GM18907 (cell line): Measurements from ENCODE around the gene ADAMTS4.
"Not testable (repeated sequence)": the region's sequence is repeated elsewhere in the genome, so short reads cannot be mapped to it uniquely, and the experiment has no call there.

Source experiments
- ATAC-seq: cut with Tn5 transposase; IDR thresholded peaks from one replicate; pipeline ENCODE4 v1.9.1; 2021; ENCODE audit warnings: mild to moderate bottlenecking, moderate library complexity; ENCODE audit not compliant: unreplicated experiment

Gene ADAMTS4, protein sequence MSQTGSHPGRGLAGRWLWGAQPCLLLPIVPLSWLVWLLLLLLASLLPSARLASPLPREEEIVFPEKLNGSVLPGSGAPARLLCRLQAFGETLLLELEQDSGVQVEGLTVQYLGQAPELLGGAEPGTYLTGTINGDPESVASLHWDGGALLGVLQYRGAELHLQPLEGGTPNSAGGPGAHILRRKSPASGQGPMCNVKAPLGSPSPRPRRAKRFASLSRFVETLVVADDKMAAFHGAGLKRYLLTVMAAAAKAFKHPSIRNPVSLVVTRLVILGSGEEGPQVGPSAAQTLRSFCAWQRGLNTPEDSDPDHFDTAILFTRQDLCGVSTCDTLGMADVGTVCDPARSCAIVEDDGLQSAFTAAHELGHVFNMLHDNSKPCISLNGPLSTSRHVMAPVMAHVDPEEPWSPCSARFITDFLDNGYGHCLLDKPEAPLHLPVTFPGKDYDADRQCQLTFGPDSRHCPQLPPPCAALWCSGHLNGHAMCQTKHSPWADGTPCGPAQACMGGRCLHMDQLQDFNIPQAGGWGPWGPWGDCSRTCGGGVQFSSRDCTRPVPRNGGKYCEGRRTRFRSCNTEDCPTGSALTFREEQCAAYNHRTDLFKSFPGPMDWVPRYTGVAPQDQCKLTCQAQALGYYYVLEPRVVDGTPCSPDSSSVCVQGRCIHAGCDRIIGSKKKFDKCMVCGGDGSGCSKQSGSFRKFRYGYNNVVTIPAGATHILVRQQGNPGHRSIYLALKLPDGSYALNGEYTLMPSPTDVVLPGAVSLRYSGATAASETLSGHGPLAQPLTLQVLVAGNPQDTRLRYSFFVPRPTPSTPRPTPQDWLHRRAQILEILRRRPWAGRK

DNA sequence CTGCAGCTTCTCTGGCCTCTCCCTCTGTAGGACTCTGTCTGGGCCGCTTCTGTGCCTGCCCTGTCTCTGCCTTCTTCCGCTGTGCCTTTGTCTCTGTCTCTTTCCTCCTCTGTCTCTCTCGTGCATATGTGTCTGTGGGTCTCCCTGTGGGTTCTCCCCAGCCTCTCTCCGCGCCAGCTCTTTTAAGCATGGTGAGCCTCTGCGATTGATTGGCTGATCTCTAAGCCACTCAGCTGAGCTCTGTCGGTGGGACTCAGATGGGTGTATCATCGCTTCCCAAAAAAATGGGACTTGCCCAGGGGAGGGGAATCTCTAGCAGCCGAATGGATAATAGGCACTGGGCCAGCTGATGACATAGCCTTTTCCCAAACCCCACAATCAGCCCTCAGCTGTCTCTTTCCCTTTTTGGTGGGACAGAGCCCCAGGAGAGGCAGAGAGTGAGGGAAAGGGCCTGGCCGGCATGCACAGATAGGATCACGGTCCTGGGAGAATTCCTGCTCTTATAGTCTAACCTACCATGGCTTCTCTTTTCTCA lies at the start of gene ADAMTS4:
Gene ADAMTS4, minus strand, starts transcription at position 158 of the 535 bp plus-strand sequence. CDS start 427 bp downstream, outside the sequence.
- ATAC-seq, result no peak

DNA sequence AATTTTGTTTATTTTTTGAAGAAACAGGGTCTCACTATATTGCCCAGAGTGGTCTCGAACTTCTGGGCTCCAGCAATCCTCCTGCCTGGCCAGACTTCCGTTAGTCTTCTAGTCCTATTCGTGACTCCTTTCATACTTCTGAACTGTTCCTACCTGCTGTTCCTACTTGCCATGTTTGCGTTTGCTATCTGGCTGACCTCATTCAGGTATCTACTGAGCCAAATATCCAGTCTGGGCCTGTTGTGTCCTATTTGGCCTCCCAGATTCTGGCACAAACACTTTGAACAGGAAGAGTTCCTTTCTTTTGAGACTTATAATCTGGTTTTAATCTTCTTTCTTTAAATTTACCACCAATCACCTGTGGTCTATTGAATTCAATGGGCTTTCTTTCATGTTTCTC lies 46.0 kb upstream of the ADAMTS4 start:
- no peak for ATAC-seq

DNA sequence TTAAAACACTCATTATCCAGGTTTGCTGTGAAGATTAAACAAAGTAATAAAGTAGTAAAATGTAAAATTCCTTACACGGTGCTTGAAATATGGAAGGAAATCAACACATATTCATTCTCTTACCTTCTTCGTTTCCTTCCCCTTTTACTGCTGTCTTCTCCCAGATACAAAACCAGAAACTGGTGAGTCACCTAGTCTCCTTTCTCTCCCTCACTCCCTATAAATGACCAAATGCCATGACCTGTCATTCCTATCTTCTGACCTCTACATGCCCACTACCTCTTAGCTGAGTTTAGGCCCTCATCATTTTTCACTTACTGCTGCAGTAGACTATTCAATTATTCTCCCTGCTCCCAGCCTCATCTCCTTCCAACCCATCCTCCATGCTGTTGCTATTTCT lies 43.5 kb upstream of the ADAMTS4 start:
- ATAC-seq, result no peak

DNA sequence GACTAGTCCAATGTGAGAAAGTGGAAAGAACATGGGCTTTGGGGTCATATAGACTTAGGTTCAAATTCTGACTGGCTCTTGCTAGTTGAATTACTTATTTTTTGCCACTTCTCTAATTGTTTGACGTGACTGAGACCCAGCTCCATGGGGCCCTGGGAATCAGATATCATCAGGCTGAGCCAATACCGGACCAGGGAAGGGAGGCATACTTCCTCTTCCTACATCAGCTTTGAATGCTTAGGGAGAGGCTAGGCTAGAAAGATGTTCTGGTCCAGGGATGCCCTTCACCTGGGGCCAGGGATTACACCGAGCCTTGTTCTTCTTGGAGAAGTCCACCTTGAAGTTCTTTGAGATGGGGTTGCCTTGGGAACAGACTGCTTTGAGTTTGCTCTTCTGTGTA lies 42.8 kb upstream of the ADAMTS4 start:
- no peak for ATAC-seq

DNA sequence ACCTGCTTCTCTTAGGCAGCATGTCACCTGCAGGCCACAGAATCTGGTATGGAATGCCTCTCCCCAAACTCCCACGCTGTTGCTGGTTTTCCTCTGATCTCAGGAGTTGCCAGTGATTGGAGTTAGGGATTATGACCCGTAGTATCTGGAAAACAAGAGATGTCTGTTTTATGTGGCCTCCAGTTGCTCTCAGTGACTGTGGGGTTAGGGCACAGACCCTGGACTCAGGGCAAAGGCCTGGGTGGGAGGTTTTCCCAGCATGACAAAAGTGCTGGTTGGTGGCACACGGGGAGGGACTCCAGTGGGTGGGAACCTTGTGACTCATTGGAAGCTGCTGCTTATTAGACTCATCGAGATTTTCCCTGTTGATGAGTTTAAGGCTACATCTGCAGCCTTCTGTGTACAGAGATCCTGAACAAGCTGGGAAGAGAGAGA lies 39.2 kb upstream of the ADAMTS4 start, which contains the start of gene NR1I3:
Gene NR1I3, minus strand, starts transcription at position 165 of the 435 bp plus-strand sequence. CDS start 1,638 bp downstream, outside the sequence.
- no peak for ATAC-seq

DNA sequence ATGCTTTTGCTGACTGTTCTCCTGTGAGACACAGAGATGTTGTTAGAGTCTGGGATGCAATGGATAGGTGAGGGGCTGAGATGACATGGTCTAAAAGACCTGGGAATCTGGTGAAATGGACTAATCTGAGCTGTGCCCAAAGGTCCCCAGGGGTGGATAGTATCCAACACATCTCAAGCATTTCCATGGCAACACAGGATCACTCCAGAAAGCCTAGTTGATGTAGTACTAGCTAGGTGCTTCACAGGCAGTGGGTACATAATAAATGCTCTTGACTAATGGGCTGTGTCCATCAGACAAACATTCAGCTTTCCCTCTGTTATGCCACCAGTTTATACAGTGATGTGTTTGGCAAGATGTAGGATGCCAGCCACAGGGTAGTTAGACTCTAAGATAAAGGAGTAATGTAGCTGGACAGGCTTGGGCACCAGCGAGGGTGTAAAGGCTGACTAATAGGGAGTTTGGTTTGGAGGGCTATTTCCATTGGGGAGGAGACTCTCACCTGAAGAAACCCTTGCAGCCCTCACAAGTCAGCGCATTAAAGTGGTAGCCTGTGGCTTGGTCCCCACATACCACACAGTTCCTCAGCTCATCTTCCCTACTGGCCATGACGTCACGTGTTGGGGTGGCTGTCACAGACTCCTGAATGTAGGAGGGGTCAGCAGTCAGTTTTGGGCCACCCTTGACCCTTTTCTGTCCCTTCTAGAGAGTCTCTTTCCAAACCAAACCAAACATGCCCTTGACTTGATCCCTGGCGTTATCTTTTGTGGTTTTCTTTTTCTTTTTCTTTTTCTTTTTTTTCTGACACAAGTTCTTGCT lies 37.3 kb upstream of the ADAMTS4 start:
- no peak for ATAC-seq

DNA sequence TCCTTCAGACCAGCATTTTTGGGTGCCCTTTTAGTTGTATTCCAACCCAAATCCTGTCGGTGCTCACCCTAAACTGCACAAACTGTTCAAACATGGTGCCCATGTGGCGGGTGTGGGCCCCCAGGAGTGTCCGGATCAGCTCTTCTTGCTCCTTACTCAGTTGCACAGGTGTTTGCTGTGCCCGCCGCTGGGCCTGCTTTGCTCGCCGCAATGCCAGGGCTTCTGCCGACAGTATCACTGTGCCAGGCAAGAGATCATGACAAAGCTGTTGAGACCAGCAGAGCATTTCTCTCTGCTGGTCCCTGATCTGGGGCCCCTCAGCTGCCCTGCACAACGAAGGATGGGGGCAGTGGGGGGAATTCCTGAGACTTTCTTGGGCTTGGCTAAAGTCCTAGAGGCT lies 34.2 kb upstream of the ADAMTS4 start:
- no peak for ATAC-seq

DNA sequence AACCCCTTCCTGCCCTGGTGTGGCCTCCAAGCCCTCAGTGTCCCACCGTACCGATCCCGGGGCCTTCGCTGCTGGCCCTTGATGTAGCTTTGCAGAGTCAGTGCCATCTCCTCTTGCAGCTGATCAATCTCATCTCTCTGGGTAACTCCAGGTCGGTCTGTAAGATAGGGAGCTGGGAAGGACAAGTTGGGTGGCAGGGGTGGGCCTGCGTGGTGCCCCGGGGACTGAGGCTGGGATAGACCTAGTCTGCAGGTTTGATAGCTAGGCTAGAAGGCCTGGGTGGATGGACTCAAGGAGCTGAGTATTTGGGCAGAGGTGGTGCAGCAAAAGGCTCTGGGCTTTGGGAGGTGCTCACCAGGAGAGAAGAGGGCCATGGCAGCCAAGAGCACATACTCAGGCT lies 31.9 kb upstream of the ADAMTS4 start:
- no peak for ATAC-seq

DNA sequence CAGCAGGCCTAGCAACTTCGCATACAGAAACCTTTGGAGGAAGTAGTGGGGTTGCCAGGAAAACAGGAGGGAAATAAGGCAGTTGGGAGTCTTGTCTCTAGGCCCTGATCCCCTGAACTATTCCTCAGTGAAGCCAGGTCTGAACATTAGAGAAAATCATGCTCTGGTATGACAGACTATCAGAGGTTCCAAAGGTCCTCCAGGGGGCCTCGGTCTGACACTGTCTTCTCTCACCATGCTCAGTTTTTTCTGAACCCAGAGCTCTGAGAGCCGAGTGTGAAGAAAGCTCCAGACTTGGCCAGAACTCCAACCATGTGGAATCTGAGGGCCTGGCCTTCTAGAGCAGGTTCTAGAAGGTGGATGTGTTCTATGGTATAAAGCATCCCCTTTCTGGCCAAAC lies 31.0 kb upstream of the ADAMTS4 start:
- ATAC-seq, result no peak

DNA sequence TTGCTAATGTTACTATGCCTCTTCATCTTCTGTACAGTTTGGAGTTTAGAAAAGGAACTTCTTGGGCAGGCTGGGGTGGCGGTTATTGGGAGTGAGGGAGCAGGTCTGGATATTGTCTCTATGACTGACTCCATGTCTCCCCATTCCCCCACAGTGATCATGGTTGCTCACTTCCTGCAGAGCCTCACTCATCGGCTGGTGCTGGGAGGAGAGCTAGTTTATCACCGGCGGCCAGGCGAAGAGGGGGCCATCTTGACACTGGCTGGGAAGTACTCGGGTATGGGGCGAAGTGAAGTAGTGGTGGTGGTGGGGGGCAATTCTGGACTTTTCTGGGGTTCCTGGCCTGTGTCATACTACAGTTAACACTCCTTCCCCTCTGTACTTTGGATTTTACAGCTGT lies 29.2 kb upstream of the ADAMTS4 start:
- ATAC-seq, result no peak

DNA sequence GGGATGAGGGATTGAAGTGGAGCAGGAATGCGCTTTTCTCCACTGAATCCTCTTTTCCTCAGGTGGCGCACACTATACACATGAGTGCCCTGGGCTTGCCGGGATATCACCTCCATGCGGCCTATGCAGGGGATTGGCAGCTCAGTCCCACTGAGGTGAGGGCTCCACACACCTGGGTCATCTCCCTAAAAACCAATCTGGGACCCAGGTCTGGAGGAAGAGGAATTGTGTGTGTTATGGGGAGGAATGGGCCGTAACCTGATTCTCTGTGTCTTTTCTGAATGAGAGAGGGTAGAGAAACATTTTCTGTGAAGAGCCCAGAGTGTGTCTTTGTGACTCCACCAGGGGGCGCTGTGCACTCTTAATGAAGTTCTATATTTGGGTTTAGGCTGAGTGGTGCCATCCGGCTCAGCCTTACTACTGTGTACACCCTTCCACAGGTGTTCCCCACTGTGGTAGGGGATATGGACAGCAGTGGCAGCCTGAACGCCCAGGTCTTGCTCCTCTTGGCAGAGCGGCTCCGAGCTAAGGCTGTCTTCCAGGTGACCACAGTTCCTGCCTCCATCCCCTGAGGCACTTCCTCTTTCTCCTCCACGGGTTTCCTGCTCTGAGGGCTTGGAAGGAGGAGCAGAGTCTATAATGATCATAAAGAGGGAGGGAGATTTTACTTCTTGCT lies 28.5 kb upstream of the ADAMTS4 start:
- peak; percentile 40 for ATAC-seq

DNA sequence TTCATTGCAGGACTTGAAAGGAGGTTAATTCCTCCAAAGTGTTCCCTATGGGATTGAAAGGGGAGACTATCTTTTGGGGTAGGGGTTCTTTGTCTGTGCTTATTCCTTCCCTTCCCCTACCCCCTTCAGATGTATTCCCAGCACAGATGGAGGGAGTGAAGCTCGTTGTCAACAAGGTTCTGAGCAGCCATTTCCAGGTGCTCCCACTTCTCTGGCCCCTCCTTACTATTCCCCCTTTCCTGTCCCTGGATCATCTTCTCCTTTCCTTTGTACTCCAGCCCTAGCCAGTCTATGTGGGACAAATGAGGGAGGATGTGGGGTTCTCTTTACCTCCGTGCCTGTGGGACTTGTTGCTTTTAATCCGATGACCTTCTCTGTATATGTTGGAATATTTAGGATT lies 27.9 kb upstream of the ADAMTS4 start:
- no peak for ATAC-seq

DNA sequence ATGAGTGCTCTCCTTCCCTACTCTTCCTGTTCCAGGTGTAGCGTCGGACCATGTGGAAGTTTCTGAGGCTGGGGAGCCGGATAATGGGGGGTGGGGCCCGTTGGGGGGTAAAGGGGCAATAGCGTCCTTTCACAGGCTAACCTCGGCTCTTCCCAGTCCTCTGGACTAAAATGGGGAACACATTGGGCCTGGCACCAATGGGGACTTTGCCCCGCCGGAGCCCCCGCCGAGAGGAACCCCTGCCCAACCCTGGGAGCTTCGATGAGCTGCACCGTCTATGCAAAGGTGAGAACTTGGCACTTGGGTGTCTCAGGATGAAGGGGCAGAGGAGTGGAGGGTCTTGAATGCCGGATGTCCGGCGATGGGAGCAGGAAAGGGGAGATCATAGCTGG lies 27.5 kb upstream of the ADAMTS4 start:
- no peak for ATAC-seq

DNA sequence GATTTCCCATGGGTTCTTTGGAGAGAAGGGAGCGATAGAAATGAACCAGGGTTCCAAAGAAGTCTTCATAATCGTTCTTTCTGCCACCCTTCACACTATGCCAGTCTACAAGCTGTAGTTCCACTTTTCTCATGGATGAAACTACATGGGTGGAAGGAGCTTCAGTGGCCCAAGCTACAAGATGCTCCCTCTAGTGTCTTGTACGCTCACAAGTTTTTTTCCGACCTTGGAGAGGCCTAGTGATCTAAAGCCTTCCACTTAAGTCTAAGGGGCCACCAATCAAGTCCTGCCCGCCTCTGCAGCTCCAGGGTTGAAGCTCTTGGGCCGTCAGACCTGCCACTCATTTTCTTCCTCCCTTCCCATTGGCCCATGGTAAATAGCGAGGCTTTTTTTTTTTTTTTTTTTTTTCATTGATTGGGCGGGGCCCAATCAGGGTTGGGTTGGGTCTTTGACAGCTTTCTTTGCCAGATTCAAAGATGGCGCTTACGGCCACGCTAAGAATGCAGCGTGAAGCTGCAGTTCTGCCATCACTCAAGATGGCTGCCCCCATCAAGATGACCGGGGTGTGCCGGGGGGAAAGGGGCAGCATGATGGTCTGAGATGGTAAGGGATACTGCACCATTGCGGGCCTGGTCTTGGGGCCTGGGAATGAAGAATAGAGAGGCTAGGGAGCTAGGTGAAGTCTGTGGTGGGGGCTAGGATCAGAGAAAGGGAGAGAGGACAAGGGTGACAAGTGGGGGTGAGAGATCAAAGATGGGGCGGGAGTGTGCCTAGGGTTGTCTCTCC lies 26.9 kb upstream of the ADAMTS4 start, which contains the start of gene TOMM40L:
Gene TOMM40L, plus strand, starts transcription at position 527 of the 786 bp plus-strand sequence. CDS start 430 bp downstream, outside the sequence.
- peak; percentile 93 for ATAC-seq

DNA sequence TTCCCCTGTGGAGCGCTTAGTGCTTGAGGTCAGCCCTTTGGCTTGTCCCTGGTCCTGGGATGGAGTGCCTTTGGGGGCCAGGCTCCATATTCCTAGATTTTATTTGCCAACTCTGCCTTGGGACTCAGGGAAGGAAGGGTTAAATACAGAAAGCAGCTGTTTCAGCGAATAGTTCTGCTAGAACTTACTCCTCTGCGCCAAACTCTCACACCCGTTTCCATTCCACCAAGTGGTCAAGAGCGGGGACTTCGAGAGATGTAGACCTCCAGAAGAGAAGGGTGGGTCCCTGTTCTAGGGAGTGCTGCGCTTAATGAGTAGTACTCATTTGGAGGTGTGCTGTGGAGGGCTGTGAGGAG lies 26.3 kb upstream of the ADAMTS4 start:
- ATAC-seq, result no peak

DNA sequence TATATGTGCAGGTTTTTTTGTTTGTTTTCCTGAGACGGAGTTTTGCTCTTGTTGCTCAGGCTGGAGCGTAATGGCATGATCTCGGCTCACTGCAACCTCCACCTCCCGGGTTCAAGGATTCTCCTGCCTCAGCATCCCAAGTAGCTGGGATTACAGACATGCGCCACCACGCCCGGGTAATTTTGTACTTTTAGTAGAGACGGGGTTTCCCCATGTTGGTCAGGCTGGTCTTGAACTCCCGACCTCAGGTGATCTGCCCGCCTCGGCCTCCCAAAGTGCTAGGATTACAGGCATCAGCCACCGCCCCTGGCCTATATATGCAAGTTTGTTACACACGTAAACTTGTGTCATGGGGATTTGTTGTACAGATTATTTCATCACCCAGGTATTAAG lies 25.8 kb upstream of the ADAMTS4 start:
- ATAC-seq, result not testable (repeated sequence)

DNA sequence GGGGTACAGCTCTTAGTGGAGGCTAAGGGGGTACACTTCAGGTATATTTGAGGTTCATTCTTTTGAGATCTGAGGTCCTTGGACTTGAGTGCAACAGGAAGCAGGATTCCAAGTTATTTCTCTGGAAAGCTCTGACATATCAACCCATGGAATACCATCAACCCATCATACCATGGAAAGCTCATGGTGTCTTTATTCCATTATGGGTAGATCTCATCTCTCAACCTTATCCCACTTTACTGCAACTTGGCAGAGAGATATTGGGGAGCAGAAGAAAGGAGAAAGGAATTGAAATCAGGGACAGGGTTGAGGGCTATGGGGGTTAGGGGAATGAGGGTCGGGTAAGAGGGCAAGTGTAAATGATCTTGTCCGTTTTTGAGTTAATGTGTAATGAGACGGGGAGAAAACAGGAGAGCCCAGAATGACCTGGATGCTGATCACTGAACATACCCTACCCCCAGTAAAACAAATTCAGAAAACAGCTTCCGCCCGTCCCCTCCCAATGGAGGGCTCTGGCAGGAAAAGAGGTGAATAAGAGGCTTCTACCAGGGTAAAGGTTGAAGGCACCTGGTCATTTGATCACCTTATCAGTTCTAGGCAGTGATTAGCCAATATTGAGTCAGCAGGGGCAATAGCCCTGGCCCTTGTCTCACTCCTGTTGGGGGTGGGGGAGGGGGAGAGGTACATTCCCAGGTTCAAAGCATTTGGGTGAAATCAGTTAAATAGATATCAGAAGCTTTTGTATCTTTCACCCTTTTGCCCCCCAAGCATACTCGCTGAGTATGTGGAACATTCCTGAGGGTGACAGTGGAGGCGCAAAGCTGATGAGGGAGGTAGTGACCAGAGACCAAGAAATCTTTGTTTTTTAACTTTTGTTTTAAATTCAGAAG lies 25.2 kb upstream of the ADAMTS4 start:
- no peak for ATAC-seq
